Daoy (cell line): ENCODE data around the gene HOXA11. TPM values are rescaled to one million over a fixed set of nuclear protein-coding genes. Genes with fewer than 3 reads are reported as not detected.
A peak's percentile ranks its signal among the peaks of the same experiment; 100 is the strongest.

ENCODE experiments used
- DNase-seq: peaks from one replicate; pipeline ENCODE4 v3.0.0-alpha.2; 2015; ENCODE audit warnings: low read depth
- total RNA-seq: library from RNA; depleted of rRNA; stranded (reverse); fragments of >200 nt; shearing (Covaris generic); gene quantifications from 2 replicates; pipeline ENCODE4 v1.2.3, GENCODE V29; 2014

HOXA11 gene
- total RNA-seq, 1 experiment from 2014 or later, result 7.7 TPM

- no peak for DNase-seq
These were observed 15.2 kb downstream of the HOXA11 start for GRCh38 chr7:27169658-27170425.

- DNase-seq, result no peak
These were observed 16.6 kb downstream of the HOXA11 start for GRCh38 chr7:27168265-27168947.

GRCh38 chr7:27167916-27168264, 17.1 kb downstream of the HOXA11 start:
- no peak for DNase-seq

- DNase-seq, result no peak
These were observed 18.2 kb downstream of the HOXA11 start for GRCh38 chr7:27166531-27167505.

GRCh38 chr7:27165996-27166530, 19.0 kb downstream of the HOXA11 start:
- no peak for DNase-seq

- DNase-seq, result no peak
These were observed 19.7 kb downstream of the HOXA11 start, which contains the start of gene HOXA9 for GRCh38 chr7:27165089-27165995. TSS of gene HOXA9 (minus strand) at chr7:27165537. CDS start at chr7:27165457, 80 bp downstream.

GRCh38 chr7:27164367-27165088, 20.5 kb downstream of the HOXA11 start:
- no peak for DNase-seq

GRCh38 chr7:27164045-27164366, 21.0 kb downstream of the HOXA11 start:
- no peak for DNase-seq

GRCh38 chr7:27163288-27164044, 21.6 kb downstream of the HOXA11 start:
- DNase-seq, result no peak

- no peak for DNase-seq
These were observed 22.3 kb downstream of the HOXA11 start for GRCh38 chr7:27162561-27163287.

- DNase-seq, result no peak
These were observed 23.1 kb downstream of the HOXA11 start for GRCh38 chr7:27161721-27162560.

- no peak for DNase-seq
These were observed 23.8 kb downstream of the HOXA11 start for GRCh38 chr7:27161214-27161720.

GRCh38 chr7:27160546-27161213, 24.4 kb downstream of the HOXA11 start:
- DNase-seq, result peak; percentile 95

- no peak for DNase-seq
These were observed 24.9 kb downstream of the HOXA11 start for GRCh38 chr7:27160145-27160545.

GRCh38 chr7:27159266-27160144, 25.5 kb downstream of the HOXA11 start:
- no peak for DNase-seq
